GM10248 (cell line): ENCODE measurements around the gene ZNF223.

Source experiments
- CTCF ChIA-PET: fragments of 300-600 bp; sonication (Branson Sonifier 250); formaldehyde crosslinking; extraction: SDS; loops from one replicate; lab custom pipeline; 2021; ENCODE audit warnings: antibody characterized with exemption; lab: Yijun Ruan, JAX
- POLR2A ChIA-PET: fragments of 350-650 bp; sonication (Branson Sonifier 250); formaldehyde crosslinking; extraction: SDS; loops from one replicate; lab custom pipeline; 2020; ENCODE audit warnings: antibody characterized with exemption; lab: Yijun Ruan, JAX
- DNase-seq: peaks from one replicate; pipeline ENCODE4 v3.0.0; 2012; ENCODE audit errors: extremely low spot score
- CTCF ChIP-seq: IDR thresholded peaks from 2 replicates; pipeline ENCODE4 v1.5.1; 2012; ENCODE audit warnings: mild to moderate bottlenecking, low read depth; ENCODE audit errors: extremely low read depth, missing control alignments, control extremely low read depth

The ZNF223 gene

GRCh38 chr19:44113784-44114390, 62.1 kb downstream of the ZNF223 start:
- ChIA-PET CTCF (interaction anchor here (0.8 to 1.2 kb wide), 2 partner anchors 44 to 163 kb away, joined by 3 read pairs; partner anchors contain the start of gene ZNF221), POLR2A (interaction anchor here (1.1 kb wide), 1 partner anchor 51 kb away, joined by 3 read pairs; the partner anchor contains the start of gene ZNF226)
- no peak for TF ChIP-seq CTCF
- DNase-seq = no peak
